Measurements from ENCODE around the gene VAMP8.
"Not testable (repeated sequence)": the region's sequence is repeated elsewhere in the genome, so short reads cannot be mapped to it uniquely, and the experiment has no call there.

Gene VAMP8

GRCh38 chr2:85617723-85618122, 40.3 kb downstream of the VAMP8 start:
- DNase-seq (ENCODE audit: low read depth, low spot score) = not testable (repeated sequence)

GRCh38 chr2:85619617-85620016, 42.2 kb downstream of the VAMP8 start:
- DNase-seq (ENCODE audit: low read depth, low spot score) = no peak

- no peak for DNase-seq (ENCODE audit: low read depth, low spot score)
Measured at GRCh38 chr2:85621338-85621737, 44.0 kb downstream of the VAMP8 start.

- no peak for DNase-seq (ENCODE audit: low read depth, low spot score)
Measured at GRCh38 chr2:85623991-85624390, 46.6 kb downstream of the VAMP8 start.

- DNase-seq (ENCODE audit: low read depth, low spot score) = no peak
Measured at GRCh38 chr2:85628658-85629057, 51.3 kb downstream of the VAMP8 start.

- no peak for DNase-seq (ENCODE audit: low read depth, low spot score)
Measured at GRCh38 chr2:85631316-85631715, 53.9 kb downstream of the VAMP8 start.
